EL (cell line): Measurements from ENCODE around the gene TMEM267.
"Not testable (repeated sequence)": the region's sequence is repeated elsewhere in the genome, so short reads cannot be mapped to it uniquely, and the experiment has no call there.

Experiments used
- DNase-seq: peaks from one replicate; pipeline ENCODE4 v3.0.0-alpha.2; 2016

The TMEM267 gene

DNA sequence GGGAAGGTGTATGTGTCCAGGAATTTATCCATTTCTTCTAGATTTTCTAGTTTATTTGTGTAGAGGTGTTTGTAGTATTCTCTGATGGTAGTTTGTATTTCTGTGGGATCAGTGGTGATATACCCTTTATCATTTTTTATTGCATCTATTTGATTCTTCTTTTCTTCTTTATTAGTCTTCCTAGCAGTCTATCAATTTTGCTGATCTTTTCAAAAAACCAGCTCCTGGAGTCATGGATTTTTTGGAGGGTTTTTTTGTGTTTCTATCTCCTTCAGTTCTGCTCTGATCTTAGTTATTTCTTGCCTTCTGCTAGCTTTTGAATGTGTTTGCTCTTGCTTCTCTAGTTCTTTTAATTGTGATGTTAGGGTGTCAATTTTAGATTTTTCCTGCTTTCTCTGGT, 42.1 kb downstream of the TMEM267 start:
- DNase-seq: not testable (repeated sequence)

DNA sequence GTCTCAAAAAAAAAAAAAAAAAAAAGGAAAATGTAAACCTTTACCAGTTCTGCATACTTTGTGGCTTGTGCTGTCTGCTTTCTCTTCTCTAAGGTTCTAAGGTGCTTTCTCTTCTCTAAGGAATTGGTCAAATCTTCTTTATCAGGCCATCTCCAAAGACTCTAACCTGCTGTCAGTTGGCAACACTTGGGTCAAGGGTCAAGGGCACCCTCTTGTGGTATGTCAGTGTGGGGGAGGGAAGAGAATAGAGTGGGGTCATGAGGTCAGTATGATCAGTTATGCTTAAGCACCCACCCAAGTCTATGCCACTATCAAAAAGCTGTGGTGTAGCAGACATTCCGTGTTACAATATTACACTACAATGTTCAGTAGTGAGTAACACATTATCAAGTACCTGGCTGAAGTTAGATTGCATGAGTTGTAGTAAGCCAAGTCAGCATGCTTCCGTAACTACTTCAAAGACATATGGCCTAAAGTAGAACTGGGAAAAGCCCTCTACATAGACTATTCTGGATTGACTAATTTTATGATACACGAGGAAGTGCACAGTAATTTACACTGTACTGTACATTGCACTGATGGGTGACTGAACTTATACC, 46.5 kb downstream of the TMEM267 start:
- DNase-seq: no peak

GRCh38 chr5:43433382-43433781, 50.3 kb downstream of the TMEM267 start:
- DNase-seq: no peak

DNA sequence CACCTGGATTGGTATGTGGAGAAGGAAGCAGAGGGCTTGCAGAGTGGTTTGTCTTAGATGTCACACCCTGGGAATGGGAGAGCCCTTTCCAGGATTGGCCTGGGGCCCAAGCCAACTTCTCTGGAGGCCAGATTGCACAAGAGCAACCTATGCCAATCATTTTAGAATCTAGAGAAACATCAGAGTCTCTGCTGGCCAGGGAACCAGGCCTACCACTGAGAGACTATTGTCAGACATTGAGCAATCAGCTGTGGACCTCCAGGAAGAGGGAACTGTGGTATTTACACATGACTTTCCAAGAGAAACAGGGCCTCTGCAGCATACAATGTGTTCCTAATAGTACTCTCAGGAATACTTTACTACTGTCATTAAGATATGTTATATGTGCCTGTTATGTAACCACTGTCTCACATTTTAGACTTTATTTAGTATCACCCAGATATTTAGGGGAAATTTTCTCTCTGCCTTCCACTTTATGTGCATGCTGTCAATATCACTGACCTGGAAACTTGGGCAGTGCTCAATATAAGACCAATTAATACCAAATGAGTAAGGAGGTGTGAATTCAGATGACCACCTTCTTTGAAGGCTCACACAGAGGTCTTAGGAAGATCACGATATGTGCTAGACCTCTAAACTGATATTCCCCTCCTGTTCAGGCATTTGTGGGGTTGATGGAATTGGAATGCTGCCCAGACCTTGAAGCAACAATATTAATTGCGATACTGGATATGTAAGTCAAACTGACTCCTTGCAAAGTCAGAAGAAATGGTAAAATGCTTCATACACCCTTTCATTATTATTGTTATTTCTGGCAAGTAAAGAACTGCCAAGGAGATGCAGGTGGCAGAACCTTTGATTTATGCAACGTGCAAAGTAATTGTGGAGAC, 50.9 kb downstream of the TMEM267 start:
- peak; percentile 69 for DNase-seq

- no peak for DNase-seq
These were observed 54.0 kb downstream of the TMEM267 start for GRCh38 chr5:43429706-43430105.

DNA sequence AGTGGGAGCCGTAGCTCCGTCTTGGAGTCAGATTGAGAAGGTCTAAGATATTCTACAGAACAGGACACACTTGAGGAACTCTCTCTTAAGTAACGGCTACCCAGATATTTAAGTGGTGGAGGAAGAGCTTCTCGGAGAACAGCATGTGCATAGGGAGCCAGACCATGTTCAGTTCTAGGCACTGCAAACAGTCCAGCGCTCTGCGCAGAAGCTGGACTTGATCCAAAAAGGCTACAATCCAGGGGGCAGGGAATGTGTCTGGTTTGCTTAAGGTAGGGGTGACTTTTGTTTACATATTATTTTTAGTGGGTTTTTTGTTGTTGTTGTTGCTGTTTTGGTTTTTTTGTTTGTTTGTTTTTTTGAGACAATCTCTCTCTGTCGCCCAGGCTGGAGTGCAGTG, 54.6 kb downstream of the TMEM267 start:
- DNase-seq: no peak

DNA sequence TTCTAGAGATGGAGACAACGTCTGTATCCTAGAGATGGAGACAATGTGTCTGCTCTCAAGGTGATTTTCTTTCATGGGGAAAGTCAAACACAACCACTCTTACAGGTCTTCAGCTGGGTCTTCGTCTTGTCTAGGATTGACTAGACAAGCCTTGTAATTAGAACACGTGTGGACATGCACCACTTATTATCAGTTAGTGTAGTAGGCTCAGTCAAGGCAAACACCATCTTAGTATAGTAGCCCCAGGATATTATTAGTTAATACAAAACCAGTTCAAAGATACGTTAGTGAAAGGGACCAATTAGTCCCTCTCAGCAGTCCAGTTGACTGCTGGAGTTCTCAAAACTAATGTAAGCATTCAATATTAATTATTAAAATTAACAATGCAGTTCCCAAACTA, 56.4 kb downstream of the TMEM267 start:
- DNase-seq: no peak

DNA sequence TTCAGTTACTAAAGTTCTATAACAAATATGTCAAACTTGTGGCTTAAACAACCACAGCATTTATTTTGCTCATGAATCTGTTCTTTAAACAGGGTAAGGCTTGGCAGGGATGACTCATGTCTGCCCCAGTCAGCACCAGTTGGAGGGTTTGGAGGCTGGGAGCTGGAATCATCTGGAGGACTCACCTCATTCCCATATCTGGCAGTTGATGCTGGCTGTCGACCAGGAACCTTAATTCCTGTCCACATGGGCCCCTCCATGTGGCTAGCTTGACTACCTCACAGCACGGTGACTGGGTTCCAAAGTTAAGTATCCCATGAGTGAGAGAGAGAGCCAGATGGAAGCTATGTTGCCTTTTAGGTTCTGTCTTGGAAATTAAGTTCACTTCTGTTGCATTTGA, 57.7 kb downstream of the TMEM267 start:
- peak; percentile 83 for DNase-seq

DNA sequence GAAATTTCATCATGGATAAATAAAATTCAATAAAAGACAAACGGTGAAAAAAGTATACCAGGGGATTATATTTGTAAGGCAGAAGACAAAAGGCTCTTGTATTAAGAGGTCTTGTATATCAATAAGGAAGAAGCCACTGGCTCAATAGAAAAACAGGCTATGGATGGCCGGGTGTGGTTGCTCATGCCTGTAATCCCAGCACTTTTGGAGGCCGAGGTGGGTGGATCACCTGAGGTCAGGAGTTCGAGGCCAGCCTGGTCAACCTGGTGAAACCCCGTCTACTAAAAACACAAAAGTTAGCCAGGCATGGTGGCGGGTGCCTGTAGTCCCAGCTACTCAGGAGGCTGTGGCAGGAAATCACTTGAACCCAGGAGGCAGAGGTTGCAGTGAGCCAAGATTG, 60.6 kb downstream of the TMEM267 start:
- not testable (repeated sequence) for DNase-seq

DNA sequence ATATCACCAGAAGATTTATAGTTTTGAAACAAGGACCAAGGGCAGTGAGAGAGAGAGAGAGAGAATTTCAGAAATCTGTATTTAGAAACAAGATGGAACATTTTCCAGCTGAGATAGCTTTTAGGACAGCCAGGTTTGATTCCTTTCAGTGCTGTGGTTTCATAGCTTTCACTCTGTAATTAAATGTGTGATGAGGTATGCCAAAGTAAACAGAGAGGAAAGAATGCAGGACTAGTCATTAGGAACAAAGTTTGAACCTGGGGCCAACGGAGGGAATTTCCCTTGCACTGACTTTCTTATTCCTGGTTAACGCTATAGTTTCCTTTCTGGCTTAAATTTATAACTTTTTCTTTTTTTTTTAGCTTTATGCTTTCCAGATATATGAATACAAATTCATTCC, 61.5 kb downstream of the TMEM267 start:
- peak; percentile 44 for DNase-seq

GRCh38 chr5:43421450-43422133, 62.1 kb downstream of the TMEM267 start:
- DNase-seq: no peak

- no peak for DNase-seq
These were observed 63.4 kb downstream of the TMEM267 start for GRCh38 chr5:43420241-43420640.

DNA sequence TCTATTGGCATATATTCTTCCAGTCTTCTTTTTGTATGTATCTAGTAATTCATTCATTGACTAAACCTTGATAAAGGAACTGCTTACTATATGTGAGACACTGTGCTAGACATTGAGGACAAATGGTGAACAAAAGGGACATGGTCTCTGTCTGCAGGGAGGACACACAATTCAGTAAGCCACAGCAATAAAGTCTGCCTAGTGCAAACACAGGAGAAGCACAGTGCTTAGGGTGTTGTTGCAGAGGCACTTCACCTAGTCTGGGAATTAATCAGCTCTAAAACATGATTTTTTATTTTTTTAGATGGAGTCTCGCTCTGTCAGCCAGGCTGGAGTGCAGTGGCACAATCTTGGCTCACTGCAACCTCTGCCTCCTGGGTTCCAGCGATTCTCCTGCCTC, 65.1 kb downstream of the TMEM267 start:
- no peak for DNase-seq

DNA sequence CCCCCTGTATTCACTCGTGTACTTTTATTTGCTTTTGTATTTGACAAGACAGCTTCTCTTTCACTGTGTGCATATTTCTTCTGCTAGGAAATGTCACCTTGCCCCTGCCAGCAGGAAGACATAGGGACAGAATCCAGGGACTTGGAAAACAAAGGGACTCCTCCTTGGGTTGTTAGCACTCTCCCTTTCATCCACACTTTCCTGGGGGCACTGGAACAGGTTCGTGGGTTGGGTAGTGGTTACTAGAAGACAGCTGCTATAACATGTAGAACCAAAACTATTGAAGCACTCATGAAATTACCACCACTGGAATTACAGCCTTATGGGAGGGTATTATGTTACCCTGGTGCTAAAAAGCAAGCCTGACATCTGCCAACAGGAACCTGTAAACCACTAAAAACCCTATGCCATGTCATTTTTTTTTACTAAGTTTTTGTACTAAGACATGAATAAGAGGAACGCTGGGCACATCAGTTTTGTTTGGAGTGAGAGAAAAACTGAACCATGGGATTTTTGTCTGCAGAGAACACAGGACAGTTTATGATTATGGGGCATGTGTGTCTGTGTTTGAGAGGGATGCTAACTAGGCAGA, 66.8 kb downstream of the TMEM267 start:
- DNase-seq: no peak

GRCh38 chr5:43415935-43416802, 67.5 kb downstream of the TMEM267 start:
- DNase-seq: no peak

DNA sequence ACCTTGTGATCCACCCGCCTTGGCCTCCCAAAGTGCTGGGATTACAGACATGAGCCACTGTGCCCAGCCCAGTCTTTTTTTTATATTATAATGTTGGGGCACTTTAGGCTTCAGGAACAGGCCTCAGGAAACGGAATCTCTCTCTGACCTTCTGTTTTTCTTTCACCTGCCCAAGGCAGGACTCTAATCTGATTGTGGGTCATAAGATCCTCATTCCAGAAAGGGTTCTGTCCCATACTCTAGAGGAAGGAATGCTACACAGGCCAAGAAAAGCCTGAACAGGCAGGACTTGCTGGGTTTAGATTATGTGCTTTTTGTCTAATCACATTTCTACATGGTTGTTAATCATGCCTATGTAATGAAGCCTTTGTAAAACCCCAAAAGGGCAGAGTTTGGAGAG, 69.7 kb downstream of the TMEM267 start:
- DNase-seq: no peak

GRCh38 chr5:43412644-43413043, 71.0 kb downstream of the TMEM267 start:
- no peak for DNase-seq

DNA sequence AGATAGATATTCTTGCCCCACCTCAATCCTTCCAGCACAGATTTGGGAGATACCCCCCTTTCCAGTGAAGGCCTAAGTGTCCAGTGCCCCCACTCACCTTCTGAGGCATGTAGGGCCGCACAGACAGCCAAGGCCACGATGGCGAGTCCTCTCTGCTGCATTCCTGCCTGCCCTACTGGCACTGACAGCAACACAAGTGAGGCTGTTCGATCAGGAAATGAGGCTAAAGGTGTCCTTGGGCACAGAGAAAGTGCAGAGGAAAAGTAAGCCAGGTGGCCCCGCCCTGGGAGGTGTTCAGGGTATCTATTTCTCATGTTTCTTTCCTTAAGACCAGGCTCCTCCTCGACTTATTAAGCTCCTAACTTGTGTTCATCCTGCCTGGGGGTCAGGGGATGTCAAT, 71.5 kb downstream of the TMEM267 start, which contains the start of gene CCL28:
TSS of gene CCL28 (minus strand) at position 236 of the 400 bp plus-strand sequence. CDS start at position 161, 75 bp downstream.
- no peak for DNase-seq

DNA sequence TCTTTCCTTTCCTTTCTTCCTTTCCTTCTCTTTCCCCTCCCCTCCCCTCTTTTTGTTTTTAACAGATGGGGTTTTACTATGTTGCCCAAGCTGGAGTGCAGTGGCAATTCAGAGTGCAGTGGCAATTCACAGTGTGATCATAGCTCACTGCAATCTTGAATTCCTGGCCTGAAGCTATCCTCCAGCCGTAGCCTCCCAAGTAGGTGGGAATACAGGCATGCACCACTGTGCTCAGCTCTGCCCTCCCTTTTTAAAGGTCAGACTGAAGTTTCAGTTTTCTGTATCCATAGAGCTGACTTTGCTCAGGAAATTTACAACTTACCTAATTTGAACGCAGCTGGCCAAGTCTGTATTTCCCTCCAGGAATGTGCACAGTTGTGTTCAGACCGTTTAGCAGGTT, 72.2 kb downstream of the TMEM267 start:
- no peak for DNase-seq

DNA sequence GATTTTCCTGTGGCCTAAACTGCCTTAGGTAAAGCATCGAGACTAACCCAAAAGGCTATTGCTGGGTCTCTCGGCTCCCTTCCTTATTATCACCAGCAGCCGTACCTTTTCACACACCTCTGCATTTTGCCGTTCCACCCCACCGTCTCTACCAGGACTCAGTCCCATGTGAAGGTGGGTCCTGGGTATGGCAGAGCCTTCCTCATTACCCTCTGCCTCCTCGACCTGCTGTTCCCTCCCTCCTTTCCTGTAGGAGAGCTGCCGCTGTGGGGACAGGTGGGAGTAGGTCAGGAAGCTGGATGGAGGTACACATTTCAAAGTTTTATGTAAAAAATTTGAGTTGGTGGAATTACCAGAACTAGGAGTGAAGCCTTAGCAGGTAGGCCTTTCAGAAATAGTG, 73.3 kb downstream of the TMEM267 start:
- DNase-seq: no peak

DNA sequence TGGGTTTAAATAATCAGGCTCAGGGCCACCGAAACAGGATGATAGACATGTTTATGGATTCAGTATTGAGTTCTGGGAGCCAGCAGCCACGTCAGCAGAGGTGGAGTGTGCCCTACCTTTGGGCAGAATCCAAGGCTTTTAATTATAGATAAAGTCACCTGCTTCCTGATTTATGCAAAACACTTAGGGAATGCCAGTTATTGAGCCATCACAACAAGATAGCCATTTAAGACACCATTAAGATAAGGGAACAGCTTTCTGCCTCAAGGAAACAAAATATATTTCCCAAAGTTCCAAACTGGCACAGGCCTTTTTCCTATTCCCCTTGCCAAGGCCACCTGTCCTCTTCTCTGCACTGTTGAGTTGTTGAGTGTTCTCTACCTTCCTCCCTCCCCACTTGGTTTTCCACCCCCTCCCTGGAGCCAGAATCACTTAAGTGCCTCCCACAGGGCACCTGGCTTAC, 73.8 kb downstream of the TMEM267 start:
- no peak for DNase-seq

GRCh38 chr5:43402524-43403066, 81.1 kb downstream of the TMEM267 start:
- not testable (repeated sequence) for DNase-seq
